Measurements from ENCODE around the gene PRKX. TPM values are rescaled to one million over a fixed set of nuclear protein-coding genes. Genes with fewer than 3 reads are reported as not detected.
A peak's percentile ranks its signal among the peaks of the same experiment; 100 is the strongest.
"Not testable (repeated sequence)": the region's sequence is repeated elsewhere in the genome, so short reads cannot be mapped to it uniquely, and the experiment has no call there.

Gene PRKX
- total RNA-seq, 2 experiments from 2014 or later: 31.6 to 35.4 TPM

DNA sequence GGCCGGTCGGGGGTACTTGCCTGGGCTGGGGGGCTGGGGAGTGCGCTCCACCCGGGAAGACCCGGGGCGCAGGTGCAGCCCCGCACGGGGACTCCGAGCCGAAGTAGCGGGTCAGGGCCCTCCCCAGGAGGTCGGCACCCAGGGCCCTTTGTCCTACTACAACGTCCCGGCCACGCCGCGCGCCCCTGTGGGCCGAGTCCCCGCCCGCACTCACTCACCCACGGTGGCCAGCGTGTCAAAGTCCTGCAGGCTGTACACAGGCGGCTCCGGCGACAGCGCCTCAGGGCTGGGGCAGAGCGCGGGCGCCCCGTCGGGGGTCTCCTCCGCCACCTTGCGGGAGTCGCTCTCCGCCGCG lies 602 bp downstream of the PRKX start:
- TF ChIP-seq, protein P1, sequence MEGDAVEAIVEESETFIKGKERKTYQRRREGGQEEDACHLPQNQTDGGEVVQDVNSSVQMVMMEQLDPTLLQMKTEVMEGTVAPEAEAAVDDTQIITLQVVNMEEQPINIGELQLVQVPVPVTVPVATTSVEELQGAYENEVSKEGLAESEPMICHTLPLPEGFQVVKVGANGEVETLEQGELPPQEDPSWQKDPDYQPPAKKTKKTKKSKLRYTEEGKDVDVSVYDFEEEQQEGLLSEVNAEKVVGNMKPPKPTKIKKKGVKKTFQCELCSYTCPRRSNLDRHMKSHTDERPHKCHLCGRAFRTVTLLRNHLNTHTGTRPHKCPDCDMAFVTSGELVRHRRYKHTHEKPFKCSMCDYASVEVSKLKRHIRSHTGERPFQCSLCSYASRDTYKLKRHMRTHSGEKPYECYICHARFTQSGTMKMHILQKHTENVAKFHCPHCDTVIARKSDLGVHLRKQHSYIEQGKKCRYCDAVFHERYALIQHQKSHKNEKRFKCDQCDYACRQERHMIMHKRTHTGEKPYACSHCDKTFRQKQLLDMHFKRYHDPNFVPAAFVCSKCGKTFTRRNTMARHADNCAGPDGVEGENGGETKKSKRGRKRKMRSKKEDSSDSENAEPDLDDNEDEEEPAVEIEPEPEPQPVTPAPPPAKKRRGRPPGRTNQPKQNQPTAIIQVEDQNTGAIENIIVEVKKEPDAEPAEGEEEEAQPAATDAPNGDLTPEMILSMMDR (IDR thresholded peaks at IDR 0.05): no peak
- Mint-ChIP-seq H3K9me3 (no peaks in the 10 kb centered on the region), H3K27ac (no peak overlapping the region), H3K27me3 (no peaks in the 10 kb centered on the region), H3K4me1 (ENCODE audit: low read depth) (peaks cover 19% of the 10 kb centered on the region), H3K36me3 (ENCODE audit: low read depth) (peaks cover 11% of the 10 kb centered on the region), H3K4me3 (peak overlapping the region; percentile 99)
- ATAC-seq (ENCODE audit: poor library complexity): no peak
- DNase-seq: peak in 2 of 14 experiments; percentile 13 to 19
- Histone ChIP-seq H3K4me1 (ENCODE audit: insufficient read depth, low read length) (peaks cover 30% of the 10 kb centered on the region), H3K9me3 (ENCODE audit: control insufficient read depth in 1 of 2, insufficient read depth in 1 of 2, low read length in 2 of 2) (no peaks in the 10 kb centered on the region), H3K36me3 (ENCODE audit: insufficient read depth, low read length) (no peaks in the 10 kb centered on the region), H3K27ac (ENCODE audit: low read depth in 1 of 2, low read length in 2 of 2) (peak overlapping the region; percentile 29 to 34), H3K4me3 (ENCODE audit: low read length) (peak overlapping the region; percentile 76), H3K27me3 (ENCODE audit: control insufficient read depth in 1 of 2, insufficient read depth in 2 of 2, low read length in 2 of 2) (no peaks in the 10 kb centered on the region)
- intact Hi-C loops (cut with DNase I, micrococcal nuclease): no loop called here
- POLR2A ChIA-PET: interaction anchor here (1.0 to 1.9 kb wide), 6 partner anchors 13 to 102 kb away, joined by 3 to 18 read pairs (median 6); no protein-coding TSS in a partner anchor
- CTCF ChIA-PET: no interaction called here

DNA sequence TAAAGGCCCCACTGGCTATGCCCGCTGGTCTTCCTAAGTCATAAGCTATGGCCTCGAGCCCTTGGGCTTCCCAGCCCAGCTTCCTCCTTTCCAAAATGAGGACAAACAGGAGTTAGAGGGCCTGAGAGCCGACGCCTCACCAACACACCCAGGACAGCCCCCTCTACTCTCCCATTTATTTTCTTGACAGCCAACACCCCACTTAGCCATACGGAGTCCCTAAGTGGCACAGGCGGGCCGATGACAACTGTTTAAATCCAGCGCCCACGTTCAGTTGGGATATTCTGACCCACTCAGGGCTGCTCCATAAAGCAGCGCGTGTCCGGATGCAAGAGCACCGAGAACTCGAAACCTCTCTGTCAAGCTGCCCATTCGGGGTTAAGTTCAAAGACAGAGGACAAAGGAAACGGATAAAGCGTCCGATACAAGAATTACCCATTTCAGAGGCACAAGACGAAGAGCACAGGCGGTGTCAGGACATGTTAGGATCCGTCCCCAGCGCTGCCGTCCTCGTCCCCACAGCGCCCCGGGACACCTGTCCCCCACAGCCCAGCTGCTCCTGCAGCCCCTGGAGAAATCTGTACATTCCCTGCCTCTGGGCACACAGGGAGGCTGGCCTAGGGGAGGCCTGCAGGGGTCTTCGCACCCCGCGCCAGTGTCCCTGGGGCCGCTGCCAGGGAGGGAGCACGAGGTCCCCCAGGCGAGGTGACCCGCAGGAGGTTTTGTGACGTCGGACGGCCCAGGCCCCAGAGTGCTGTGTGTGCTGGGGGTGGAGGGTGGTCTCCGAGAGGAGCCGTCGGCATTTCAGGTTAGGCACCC lies 1.2 kb downstream of the PRKX start:
- H3K9me3 Mint-ChIP-seq: no peaks in the 10 kb centered on the region
- peaks cover 23% of the 10 kb centered on the region for H3K4me1 Mint-ChIP-seq (ENCODE audit: low read depth)
- H3K36me3 Mint-ChIP-seq (ENCODE audit: low read depth): peaks cover 11% of the 10 kb centered on the region
- CTCF ChIA-PET: interaction anchor here (1.2 kb wide), 1 partner anchor 13 kb away, joined by 3 read pairs; no protein-coding TSS in a partner anchor
- no peaks in the 10 kb centered on the region for H3K27me3 ChIP-seq (ENCODE audit: control insufficient read depth in 1 of 2, insufficient read depth in 2 of 2, low read length in 2 of 2)
- H3K27ac Mint-ChIP-seq: peak overlapping the region; percentile 88
- TF ChIP-seq, protein P1 (IDR thresholded peaks at IDR 0.05): no peak
- no peaks in the 10 kb centered on the region for H3K9me3 ChIP-seq (ENCODE audit: control insufficient read depth in 1 of 2, insufficient read depth in 1 of 2, low read length in 2 of 2)
- no peaks in the 10 kb centered on the region for H3K27me3 Mint-ChIP-seq
- peak overlapping the region; percentile 99 for H3K4me3 Mint-ChIP-seq
- H3K4me3 ChIP-seq (ENCODE audit: low read length): peak overlapping the region; percentile 76
- POLR2A ChIA-PET: interaction anchor here (1.6 to 1.9 kb wide), 2 partner anchors 12 to 32 kb away, joined by 4 to 18 read pairs; no protein-coding TSS in a partner anchor
- H3K27ac ChIP-seq (ENCODE audit: low read depth in 1 of 2, low read length in 2 of 2): peak overlapping the region; percentile 29 to 52
- ATAC-seq (ENCODE audit: poor library complexity) (no peak), DNase-seq (peak in 5 of 14 experiments; percentile 12 to 33 (median 26))
- intact Hi-C loops (cut with DNase I, micrococcal nuclease): no loop called here
- no peaks in the 10 kb centered on the region for H3K36me3 ChIP-seq (ENCODE audit: insufficient read depth, low read length)
- H3K4me1 ChIP-seq (ENCODE audit: insufficient read depth, low read length): peaks cover 32% of the 10 kb centered on the region

DNA sequence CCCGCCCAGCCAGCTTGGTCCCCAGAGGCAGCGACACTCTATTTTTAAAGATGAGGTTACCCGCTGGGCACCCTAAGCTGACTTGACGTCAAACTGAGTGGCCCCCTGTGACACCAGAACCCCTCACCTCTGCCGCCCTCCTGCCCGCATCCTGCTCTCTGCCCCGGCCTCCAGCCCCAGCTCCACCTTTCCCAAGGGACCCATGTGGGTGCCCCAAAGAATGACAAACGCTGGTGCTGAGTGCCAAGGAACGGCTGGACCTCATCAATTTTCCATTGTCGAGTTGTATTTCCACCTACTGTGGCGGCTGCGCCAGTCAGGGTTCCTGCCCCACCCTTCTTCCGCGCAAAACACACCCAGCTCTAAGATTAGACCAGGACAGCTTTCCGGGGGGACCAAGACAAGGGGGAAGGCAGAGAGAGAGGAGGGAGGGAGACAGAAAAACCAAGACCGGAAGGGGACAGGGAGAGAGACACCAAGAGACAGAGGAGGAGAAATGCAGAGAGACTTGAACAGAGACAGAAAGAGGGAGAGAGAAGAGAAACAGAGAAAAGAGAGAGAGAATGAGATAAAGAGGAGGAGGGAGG lies 2.0 kb downstream of the PRKX start:
- no peaks in the 10 kb centered on the region for H3K36me3 ChIP-seq (ENCODE audit: insufficient read depth, low read length)
- ChIA-PET CTCF (interaction anchor here (0.7 to 1.2 kb wide), 2 partner anchors 12 to 25 kb away, joined by 3 read pairs; no protein-coding TSS in a partner anchor), POLR2A (interaction anchor here (1.6 to 1.9 kb wide), 2 partner anchors 11 to 33 kb away, joined by 4 to 18 read pairs; no protein-coding TSS in a partner anchor)
- TF ChIP-seq, protein P1 (IDR thresholded peaks at IDR 0.05): no peak
- Mint-ChIP-seq H3K27me3 (no peaks in the 10 kb centered on the region), H3K36me3 (ENCODE audit: low read depth) (peaks cover 11% of the 10 kb centered on the region), H3K4me3 (peak overlapping the region; percentile 99), H3K9me3 (no peaks in the 10 kb centered on the region), H3K4me1 (ENCODE audit: low read depth) (peaks cover 26% of the 10 kb centered on the region), H3K27ac (peak overlapping the region; percentile 88)
- ATAC-seq (ENCODE audit: poor library complexity): no peak
- H3K27me3 ChIP-seq (ENCODE audit: control insufficient read depth in 1 of 2, insufficient read depth in 2 of 2, low read length in 2 of 2): no peaks in the 10 kb centered on the region
- H3K27ac ChIP-seq (ENCODE audit: low read depth in 1 of 2, low read length in 2 of 2): peak overlapping the region; percentile 29 to 52
- intact Hi-C loops (cut with DNase I, micrococcal nuclease): no loop called here
- H3K9me3 ChIP-seq (ENCODE audit: control insufficient read depth in 1 of 2, insufficient read depth in 1 of 2, low read length in 2 of 2): no peaks in the 10 kb centered on the region
- peak in 5 of 14 experiments; percentile 9 to 70 (median 19) for DNase-seq
- H3K4me3 ChIP-seq (ENCODE audit: low read length): peak overlapping the region; percentile 76
- H3K4me1 ChIP-seq (ENCODE audit: insufficient read depth, low read length): peaks cover 41% of the 10 kb centered on the region

DNA sequence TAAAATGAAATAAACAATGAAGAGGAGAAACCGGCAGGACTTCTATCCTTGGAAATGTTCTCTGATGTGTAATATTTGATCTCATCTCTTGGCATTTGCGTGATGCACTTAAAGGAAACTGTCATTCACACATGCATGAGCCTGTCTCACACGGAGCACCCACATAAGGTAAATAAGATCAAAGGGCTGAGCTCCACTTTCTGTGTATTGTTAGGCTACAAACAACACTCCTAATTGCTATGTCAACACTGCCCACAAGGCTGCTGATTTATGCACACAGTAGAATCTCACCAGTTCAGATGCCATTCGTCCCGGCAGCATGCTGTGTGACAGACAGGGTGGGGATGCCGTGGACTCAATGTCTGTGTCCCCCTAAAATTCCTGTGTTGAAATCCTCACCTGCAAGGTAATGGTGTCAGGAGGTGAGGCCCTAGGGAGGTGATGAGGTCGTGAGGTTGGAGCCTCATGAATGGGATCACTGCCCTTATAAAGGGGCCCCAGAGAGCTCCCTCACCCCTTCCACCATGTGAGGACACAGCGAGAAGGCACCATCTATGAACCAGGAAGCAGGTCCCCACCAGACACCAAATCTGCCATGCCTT lies 5.7 kb downstream of the PRKX start:
- intact Hi-C loops (cut with DNase I, micrococcal nuclease): not testable (repeated sequence)

More for the DNA sequence above, 5.7 kb downstream of the PRKX start:
- DNase-seq: peak in 3 of 14 experiments; percentile 44 to 59 (median 54)
- H3K27ac ChIP-seq (ENCODE audit: low read depth in 1 of 2, low read length in 2 of 2); H3K36me3 ChIP-seq (ENCODE audit: insufficient read depth, low read length); H3K9me3 ChIP-seq (ENCODE audit: control insufficient read depth in 1 of 2, insufficient read depth in 1 of 2, low read length in 2 of 2); H3K27me3 Mint-ChIP-seq; H3K4me3 ChIP-seq (ENCODE audit: low read length); CTCF ChIA-PET; H3K9me3 Mint-ChIP-seq; H3K27me3 ChIP-seq (ENCODE audit: control insufficient read depth in 1 of 2, insufficient read depth in 2 of 2, low read length in 2 of 2): not testable (repeated sequence)
- ATAC-seq (ENCODE audit: poor library complexity): peak; percentile 75
- Mint-ChIP-seq H3K36me3 (ENCODE audit: low read depth) (peaks cover 11% of the 10 kb centered on the region), H3K4me3 (peak overlapping the region; percentile 46), H3K27ac (peak overlapping the region; percentile 64), H3K4me1 (ENCODE audit: low read depth) (peaks cover 44% of the 10 kb centered on the region)
- peaks cover 57% of the 10 kb centered on the region for H3K4me1 ChIP-seq (ENCODE audit: insufficient read depth, low read length)
- POLR2A ChIA-PET: interaction anchor here (1.0 kb wide), 1 partner anchor 8 kb away, joined by 3 read pairs; no protein-coding TSS in a partner anchor

Measured in CD4-positive, alpha-beta T cell (primary cell).